Measurements from ENCODE around the gene B3GAT1.

GRCh38 chr11:134432776-134433175, 20.7 kb upstream of the B3GAT1 start:
- no peak for TF ChIP-seq BHLHE40 (IDR thresholded peaks at IDR 0.05; ENCODE audit: borderline replicate concordance)
- TF ChIP-seq NFRKB (IDR thresholded peaks at IDR 0.05), result no peak
- no peak for TF ChIP-seq FOXM1 (IDR thresholded peaks at IDR 0.05; ENCODE audit: borderline replicate concordance)
- TF ChIP-seq SP1 (IDR thresholded peaks at IDR 0.05), result no peak
- no peak for TF ChIP-seq ELF4 (IDR thresholded peaks at IDR 0.05)
- no peak for TF ChIP-seq FOXK2 (IDR thresholded peaks at IDR 0.05)
- TF ChIP-seq ARNT (IDR thresholded peaks at IDR 0.05), result no peak

All from HEK293T (cell line).